ENCODE data around the gene SAPCD2. TPM values are rescaled to one million over a fixed set of nuclear protein-coding genes. Genes with fewer than 3 reads are reported as not detected.

The SAPCD2 gene
- total RNA-seq, 4 donors from 2014 or later, result 0.16 to 0.24 (median 0.17) TPM; not detected in 1

DNA sequence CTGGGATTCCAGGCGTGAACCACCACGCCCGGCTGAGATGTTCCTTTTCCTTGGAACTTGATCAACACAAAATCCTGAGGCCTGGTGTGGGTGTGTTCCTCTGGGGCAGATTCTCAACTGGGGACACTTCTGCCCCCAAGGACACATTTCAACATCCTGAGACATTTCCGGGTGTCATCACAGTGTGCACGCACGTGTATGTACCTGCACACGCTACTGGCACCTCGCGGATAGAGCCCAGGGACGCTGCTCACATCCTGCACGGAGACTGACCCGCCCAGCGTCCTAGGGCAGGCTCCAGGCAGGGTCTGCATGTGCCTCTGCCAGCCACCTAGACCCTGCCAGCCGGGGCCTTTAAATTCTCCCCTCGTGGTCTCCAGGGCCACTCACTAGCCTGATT lies 8.0 kb downstream of the SAPCD2 start:
- H3K9me3 ChIP-seq, result no peaks in the 10 kb centered on the region
- H3K27me3 ChIP-seq, result no peaks in the 10 kb centered on the region
- H3K4me1 ChIP-seq, result peaks cover 0 to 7% of the 10 kb centered on the region in 2 donors
- no peaks in the 10 kb centered on the region for H3K36me3 ChIP-seq
- H3K27ac ChIP-seq, result no peak overlapping the region
- DNase-seq (no peak), ATAC-seq (no peak)
- no peak overlapping the region for H3K4me3 ChIP-seq
- intact Hi-C loops (cut with DNase I; ENCODE audit: low total_unique reads) (no loop called here), in situ Hi-C loops (cut with MboI; ENCODE audit: low sequenced_read_pairs in 4 of 4) (no loop called here)
- TF ChIP-seq, protein P1, sequence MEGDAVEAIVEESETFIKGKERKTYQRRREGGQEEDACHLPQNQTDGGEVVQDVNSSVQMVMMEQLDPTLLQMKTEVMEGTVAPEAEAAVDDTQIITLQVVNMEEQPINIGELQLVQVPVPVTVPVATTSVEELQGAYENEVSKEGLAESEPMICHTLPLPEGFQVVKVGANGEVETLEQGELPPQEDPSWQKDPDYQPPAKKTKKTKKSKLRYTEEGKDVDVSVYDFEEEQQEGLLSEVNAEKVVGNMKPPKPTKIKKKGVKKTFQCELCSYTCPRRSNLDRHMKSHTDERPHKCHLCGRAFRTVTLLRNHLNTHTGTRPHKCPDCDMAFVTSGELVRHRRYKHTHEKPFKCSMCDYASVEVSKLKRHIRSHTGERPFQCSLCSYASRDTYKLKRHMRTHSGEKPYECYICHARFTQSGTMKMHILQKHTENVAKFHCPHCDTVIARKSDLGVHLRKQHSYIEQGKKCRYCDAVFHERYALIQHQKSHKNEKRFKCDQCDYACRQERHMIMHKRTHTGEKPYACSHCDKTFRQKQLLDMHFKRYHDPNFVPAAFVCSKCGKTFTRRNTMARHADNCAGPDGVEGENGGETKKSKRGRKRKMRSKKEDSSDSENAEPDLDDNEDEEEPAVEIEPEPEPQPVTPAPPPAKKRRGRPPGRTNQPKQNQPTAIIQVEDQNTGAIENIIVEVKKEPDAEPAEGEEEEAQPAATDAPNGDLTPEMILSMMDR (IDR thresholded peaks at IDR 0.05 in 4 of 5, conservative IDR thresholded peaks at IDR 0.05 in 1 of 5), result no peak
- TF ChIP-seq POLR2A (IDR thresholded peaks at IDR 0.05), result no peak

DNA sequence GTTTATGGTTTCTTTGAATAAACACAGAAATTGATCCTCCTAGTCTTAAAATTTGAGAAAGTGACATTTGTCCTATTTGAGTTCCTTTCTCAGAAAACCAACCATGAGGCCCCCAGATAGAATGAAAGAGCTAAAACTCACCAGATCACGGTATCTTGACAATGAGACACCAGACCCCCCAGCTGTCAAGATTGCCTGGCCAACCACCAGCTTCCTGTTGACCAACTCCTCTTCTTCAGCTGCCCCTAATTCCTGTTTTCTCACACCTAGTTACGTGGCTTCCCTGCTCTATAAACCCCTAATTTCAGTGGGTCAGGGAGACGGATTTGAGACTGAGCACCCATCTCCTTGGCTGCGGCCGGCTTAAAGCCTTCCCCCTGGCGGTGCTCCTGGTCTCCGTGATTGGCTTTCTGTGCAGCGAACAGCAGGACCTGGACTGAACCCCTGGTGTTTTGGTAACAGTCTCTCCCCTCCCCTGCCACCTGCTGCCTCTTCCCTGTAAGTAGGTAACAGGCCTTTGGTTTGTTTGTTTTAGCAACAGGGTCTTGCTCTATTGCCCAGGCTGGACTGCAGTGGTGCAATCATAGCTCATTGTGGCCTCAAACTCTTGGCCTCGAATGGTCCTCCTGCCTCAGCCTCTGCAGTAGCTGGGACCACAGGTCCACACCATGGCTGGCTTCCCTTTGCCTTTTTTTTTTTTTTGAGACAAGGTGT lies 11.7 kb downstream of the SAPCD2 start:
- intact Hi-C loops (cut with DNase I; ENCODE audit: low total_unique reads) (no loop called here), in situ Hi-C loops (cut with MboI; ENCODE audit: low sequenced_read_pairs in 4 of 4) (no loop called here)
- no peak for TF ChIP-seq POLR2A (IDR thresholded peaks at IDR 0.05)
- TF ChIP-seq, protein P1 (IDR thresholded peaks at IDR 0.05 in 4 of 5, conservative IDR thresholded peaks at IDR 0.05 in 1 of 5), result no peak

DNA sequence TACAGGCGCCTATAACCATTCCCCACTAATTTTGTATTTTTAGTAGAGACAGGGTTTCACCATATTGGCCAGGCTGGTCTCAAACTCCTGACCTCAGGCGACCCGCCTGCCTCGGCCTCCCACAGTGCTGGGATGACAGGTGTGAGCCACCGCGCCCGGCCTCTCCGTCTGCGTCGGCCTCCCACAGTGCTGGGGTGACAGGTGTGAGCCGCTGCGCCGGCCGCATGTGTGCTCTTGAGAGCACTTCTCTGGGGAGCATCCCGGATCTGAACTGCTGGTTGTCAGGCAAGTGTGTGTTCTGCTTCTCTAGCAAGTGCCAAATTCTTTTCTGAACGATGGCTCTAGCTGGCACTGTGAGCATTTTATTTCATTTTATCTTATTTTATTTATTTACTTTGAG lies 12.8 kb downstream of the SAPCD2 start:
- H3K27me3 ChIP-seq, result peaks cover 11 to 37% (median 30%) of the 10 kb centered on the region in 3 donors
- no peaks in the 10 kb centered on the region for H3K9me3 ChIP-seq
- peaks cover 6 to 12% of the 10 kb centered on the region in 2 donors for H3K4me1 ChIP-seq

More for the DNA sequence above, 11.7 kb downstream of the SAPCD2 start:
- H3K27ac ChIP-seq, result no peak overlapping the region
- ATAC-seq, result no peak
- H3K36me3 ChIP-seq, result no peaks in the 10 kb centered on the region
- H3K27me3 ChIP-seq, result peaks cover 4 to 26% (median 21%) of the 10 kb centered on the region in 3 donors
- H3K4me1 ChIP-seq, result peaks cover 6 to 12% of the 10 kb centered on the region in 2 donors
- H3K9me3 ChIP-seq, result no peaks in the 10 kb centered on the region
- no peak for DNase-seq
- no peak overlapping the region for H3K4me3 ChIP-seq

DNA sequence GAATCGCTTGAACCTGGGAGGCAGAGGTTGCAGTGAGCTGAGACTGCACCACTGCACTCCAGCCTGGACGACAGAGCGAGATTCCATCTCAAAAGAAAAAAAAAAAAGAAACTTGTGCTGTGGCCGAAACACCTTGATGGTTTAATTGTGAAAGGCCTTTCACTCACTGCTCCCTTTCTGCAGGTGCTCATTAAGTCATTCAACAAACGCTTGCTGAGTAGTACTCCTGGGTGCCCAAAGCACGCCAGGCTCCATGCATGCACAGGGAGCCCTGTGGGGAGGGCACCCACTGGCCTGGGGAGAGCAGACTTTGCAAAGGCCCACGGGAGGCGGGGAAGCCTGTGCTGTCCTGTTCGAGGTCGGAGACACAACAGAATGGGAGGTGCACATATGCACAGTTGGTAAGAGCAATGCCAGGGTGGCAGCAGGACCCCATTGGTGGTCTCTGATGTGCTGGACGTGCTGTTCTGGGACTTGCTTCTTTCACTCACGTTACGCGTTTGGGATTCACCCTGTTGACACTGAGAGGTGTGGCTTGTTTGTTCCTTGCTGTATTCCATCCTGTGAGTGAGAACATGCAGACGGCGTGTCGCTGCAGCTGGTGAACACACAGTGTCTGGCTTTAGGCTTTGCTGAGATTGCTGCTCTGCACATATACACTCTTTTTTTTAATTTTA lies 13.5 kb downstream of the SAPCD2 start:
- peaks cover 6 to 12% of the 10 kb centered on the region in 2 donors for H3K4me1 ChIP-seq
- TF ChIP-seq, protein P1 (IDR thresholded peaks at IDR 0.05 in 4 of 5, conservative IDR thresholded peaks at IDR 0.05 in 1 of 5), result no peak
- no peak for TF ChIP-seq POLR2A (IDR thresholded peaks at IDR 0.05)
- H3K4me3 ChIP-seq, result no peak overlapping the region
- no peaks in the 10 kb centered on the region for H3K36me3 ChIP-seq
- peaks cover 17 to 43% (median 36%) of the 10 kb centered on the region in 3 donors for H3K27me3 ChIP-seq
- no peak for DNase-seq
- intact Hi-C loops (cut with DNase I; ENCODE audit: low total_unique reads), result no loop called here
- ATAC-seq, result no peak
- in situ Hi-C loops (cut with MboI; ENCODE audit: low sequenced_read_pairs in 4 of 4), result no loop called here
- H3K9me3 ChIP-seq, result no peaks in the 10 kb centered on the region
- H3K27ac ChIP-seq, result no peak overlapping the region

More for the DNA sequence above, 12.8 kb downstream of the SAPCD2 start:
- Histone ChIP-seq H3K4me3 (no peak overlapping the region), H3K27ac (no peak overlapping the region), H3K36me3 (no peaks in the 10 kb centered on the region)
- in situ Hi-C loops (cut with MboI; ENCODE audit: low sequenced_read_pairs in 4 of 4), result no loop called here
- no peak for ATAC-seq
- TF ChIP-seq POLR2A (IDR thresholded peaks at IDR 0.05), result no peak
- TF ChIP-seq, protein P1 (IDR thresholded peaks at IDR 0.05 in 4 of 5, conservative IDR thresholded peaks at IDR 0.05 in 1 of 5), result no peak
- intact Hi-C loops (cut with DNase I; ENCODE audit: low total_unique reads), result no loop called here
- no peak for DNase-seq

All from gastrocnemius medialis (tissue), 4 donors.